SK-N-SH (cell line): ENCODE data around the gene DTX3. TPM values are rescaled to one million over a fixed set of nuclear protein-coding genes. Genes with fewer than 3 reads are reported as not detected.

Source experiments
- CTCF ChIA-PET: fragments of 300-600, 350-600 bp; formaldehyde crosslinking; extraction: SDS; loops from one replicate; lab custom pipeline; 2021; lab: Yijun Ruan, JAX
- POLR2A ChIA-PET: fragments of 350-600 bp; sonication (Branson Sonifier 250); formaldehyde crosslinking; extraction: SDS; loops from one replicate; lab custom pipeline; 2020; ENCODE audit warnings: antibody characterized with exemption, inconsistent platforms; lab: Yijun Ruan, JAX
- DNase-seq: peaks from one replicate; pipeline ENCODE4 v3.0.0; 2012
- H2AFZ ChIP-seq: fragments of 200-600 bp; sonication (generic); 2 replicates; pipeline ENCODE4 v1.8.1; 2016; ENCODE audit warnings: antibody characterized with exemption, mild to moderate bottlenecking, low read depth
- H3F3A ChIP-seq: fragments of 200-600 bp; sonication (generic); replicated peaks from 2 replicates; pipeline ENCODE3; 2016; ENCODE audit warnings: antibody characterized with exemption, mild to moderate bottlenecking; ENCODE audit not compliant: insufficient read depth
- H3K27ac ChIP-seq, 2 experiments: fragments of 200-500 bp in 1 of 2; fragments of 200-600 bp in 1 of 2; sonication (Bioruptor generic) in 1 of 2; sonication (generic), shearing (Covaris generic) in 1 of 2; 2 replicates each; pipeline versions ENCODE4 v1.5.1 to v1.6.1; 2014 to 2016; ENCODE audit warnings: low read depth in 2 of 2, inconsistent platforms in 1 of 2, low read length in 1 of 2, mild to moderate bottlenecking in 1 of 2, mixed read lengths in 1 of 2
- H3K27me3 ChIP-seq: fragments of 200-600 bp; sonication (generic), shearing (Covaris generic); 2 replicates; pipeline ENCODE4 v1.6.1; 2016; ENCODE audit warnings: mixed run types; ENCODE audit not compliant: insufficient read depth
- H3K36me3 ChIP-seq, 2 experiments: fragments of 200-500 bp in 1 of 2; fragments of 200-600 bp in 1 of 2; sonication (Bioruptor generic) in 1 of 2; sonication (generic) in 1 of 2; replicated peaks in 1 of 2; 2 replicates each; pipeline versions ENCODE3 to v1.5.1; 2014 to 2016; ENCODE audit warnings: low read length in 1 of 2, mild to moderate bottlenecking in 1 of 2; ENCODE audit not compliant: insufficient read depth in 2 of 2, control insufficient read depth in 1 of 2
- H3K4me1 ChIP-seq, 2 experiments: fragments of 200-500 bp in 1 of 2; fragments of 200-600 bp in 1 of 2; sonication (Bioruptor generic) in 1 of 2; sonication (generic), shearing (Covaris generic) in 1 of 2; 2 replicates each; pipeline versions ENCODE4 v1.5.1 to v1.6.1; 2014 to 2016; ENCODE audit warnings: low read depth in 1 of 2, low read length in 1 of 2, mixed run types in 1 of 2; ENCODE audit not compliant: insufficient read depth in 2 of 2, control insufficient read depth in 1 of 2
- H3K4me2 ChIP-seq: fragments of 200-600 bp; sonication (generic), shearing (Covaris generic); 2 replicates; pipeline ENCODE4 v1.6.1; 2017; ENCODE audit warnings: mixed run types
- H3K4me3 ChIP-seq, 2 experiments: fragments of 200-500 bp in 1 of 2; fragments of 200-600 bp in 1 of 2; sonication (Bioruptor generic) in 1 of 2; sonication (generic), shearing (Covaris generic) in 1 of 2; 2 replicates each; pipeline versions ENCODE4 v1.5.1 to v1.8.1; 2014 to 2016; ENCODE audit warnings: low read depth in 2 of 2, inconsistent platforms in 1 of 2, low read length in 1 of 2, mild to moderate bottlenecking in 1 of 2, mixed read lengths in 1 of 2, moderate library complexity in 1 of 2
- H3K79me2 ChIP-seq: fragments of 200-600 bp; sonication (generic); 2 replicates; pipeline ENCODE4 v1.8.1; 2017; ENCODE audit warnings: mild to moderate bottlenecking; ENCODE audit not compliant: insufficient read depth
- H3K9ac ChIP-seq: fragments of 200-600 bp; sonication (generic); 2 replicates; pipeline ENCODE4 v1.6.1; 2017; ENCODE audit warnings: mixed run types
- H3K9me2 ChIP-seq: fragments of 200-600 bp; sonication (generic); 2 replicates; pipeline ENCODE4 v1.6.1; 2017; ENCODE audit warnings: mixed run types
- H3K9me3 ChIP-seq: fragments of 200-600 bp; sonication (generic); 2 replicates; pipeline ENCODE4 v1.6.1; 2017; ENCODE audit warnings: mixed run types, mild to moderate bottlenecking, moderate library complexity
- H4K20me1 ChIP-seq: fragments of 200-600 bp; sonication (generic); 2 replicates; pipeline ENCODE4 v1.6.1; 2017; ENCODE audit warnings: mild to moderate bottlenecking, mixed run types; ENCODE audit not compliant: insufficient read depth
- CHD2 ChIP-seq: fragments of 150-350 bp; IDR thresholded peaks from 2 replicates; pipeline ENCODE4 v1.6.1; 2018; ENCODE audit warnings: low read length; ENCODE audit not compliant: partially characterized antibody
- FOSL2 ChIP-seq: IDR thresholded peaks from 2 replicates; pipeline ENCODE4 v1.4.0; 2012; ENCODE audit warnings: low read depth, mild to moderate bottlenecking, moderate library complexity, borderline replicate concordance
- FOXM1 ChIP-seq: IDR thresholded peaks from 2 replicates; pipeline ENCODE4 v1.4.0; 2012; ENCODE audit warnings: low read depth, mild to moderate bottlenecking
- GABPA ChIP-seq: IDR thresholded peaks from 2 replicates; pipeline ENCODE4 v1.4.0; 2012; ENCODE audit warnings: low read depth, mild to moderate bottlenecking
- MAX ChIP-seq: IDR thresholded peaks from 2 replicates; pipeline ENCODE4 v1.4.0; 2012; ENCODE audit warnings: low read depth
- MXI1 ChIP-seq: IDR thresholded peaks from 2 replicates; pipeline ENCODE4 v1.6.1; 2012; ENCODE audit warnings: mild to moderate bottlenecking, low read depth, low read length, improper control_type of control experiment
- NFIC ChIP-seq: IDR thresholded peaks from 2 replicates; pipeline ENCODE4 v1.4.0; 2012; ENCODE audit warnings: borderline replicate concordance
- NRF1 ChIP-seq: IDR thresholded peaks from 2 replicates; pipeline ENCODE4 v1.6.1; 2012; ENCODE audit warnings: low read depth, mild to moderate bottlenecking, low read length
- PBX3 ChIP-seq: IDR thresholded peaks from 2 replicates; pipeline ENCODE4; 2012
- POLR2AphosphoS5 ChIP-seq: IDR thresholded peaks from 2 replicates; pipeline ENCODE4 v1.6.1; 2012; ENCODE audit warnings: low read depth, low read length
- RCOR1 ChIP-seq: fragments of 150-350 bp; IDR thresholded peaks from 2 replicates; pipeline ENCODE4 v1.6.1; 2017; ENCODE audit warnings: antibody characterized with exemption, low read length
- RXRA ChIP-seq: IDR thresholded peaks from 2 replicates; pipeline ENCODE4 v1.4.0; 2012; ENCODE audit warnings: low read depth, mild to moderate bottlenecking, borderline replicate concordance
- TAF1 ChIP-seq: IDR thresholded peaks from 2 replicates; pipeline ENCODE4 v1.6.1; 2012; ENCODE audit warnings: low read depth, mild to moderate bottlenecking, low read length, moderate library complexity, borderline replicate concordance
- USF2 ChIP-seq: fragments of 150-350 bp; IDR thresholded peaks from 2 replicates; pipeline ENCODE4 v1.6.1; 2017; ENCODE audit warnings: antibody characterized with exemption, low read length, low read depth, borderline replicate concordance
- WGBS: methylation state at CpG from one replicate; pipeline ENCODE4 v1.1.6; 2017; ENCODE audit warnings: low lambda C conversion rate; 5-methylcytosine and 5-hydroxymethylcytosine counted together
- polyA plus RNA-seq, 3 experiments: library from polyadenylated mRNA; depleted of rRNA; stranded (reverse); fragments of >200 nt; gene quantifications; 2 replicates each; pipeline ENCODE4 v1.2.3, GENCODE V29; 2012

The DTX3 gene
- polyA plus RNA-seq, 1 of the 3 experiments (the other 2 are of a cell fraction): 61.2 TPM

GRCh38 chr12:57609781-57610553, 5.3 kb downstream of the DTX3 start (continued):
- no peak for TF ChIP-seq RCOR1
- TF ChIP-seq GABPA: no peak
- TF ChIP-seq POLR2AphosphoS5: no peak
- no peak for TF ChIP-seq CHD2
- TF ChIP-seq PBX3: no peak
- TF ChIP-seq MXI1: no peak
- no peak for TF ChIP-seq RXRA
- no peak for TF ChIP-seq FOXM1

GRCh38 chr12:57610554-57611107, 6.0 kb downstream of the DTX3 start:
- POLR2A ChIA-PET: interaction anchor here (0.6 to 2.7 kb wide), 6 partner anchors 20 to 115 kb away, joined by 3 to 21 read pairs (median 4); partner anchors contain the start of genes DDIT3, OS9 and PIP4K2C
- peak; percentile 85 for DNase-seq

GRCh38 chr12:57611108-57611826, 6.6 kb downstream of the DTX3 start, which contains the start of gene ARHGEF25:
Gene ARHGEF25, plus strand, starts transcription at chr12:57611435. Its CDS starts 460 bp downstream, at chr12:57611895.
- Histone ChIP-seq H3F3A (peaks cover 6% of the 10 kb centered on the region), H3K4me1 (peaks cover 5 to 29% of the 10 kb centered on the region in 2 experiments; a peak in 2 of 4 replicates), H3K27ac (peak within 1 kb of the TSS; percentile 36 to 86; a peak in 3 of 4 replicates), H3K9ac (peak within 1 kb of the TSS; percentile 85), H4K20me1 (no peaks in the 10 kb centered on the region), H3K36me3 (peaks cover 0 to 55% of the 10 kb centered on the region in 2 experiments), H3K4me2 (peak within 1 kb of the TSS; percentile 85), H2AFZ (peak within 1 kb of the TSS; percentile 98), H3K79me2 (no peaks in the 10 kb centered on the region), H3K9me2 (no peaks in the 10 kb centered on the region), H3K9me3 (no peaks in the 10 kb centered on the region), H3K4me3 (peak within 1 kb of the TSS; percentile 51 to 75), H3K27me3 (no peaks in the 10 kb centered on the region)
- TF ChIP-seq POLR2AphosphoS5 (peak; percentile 89), USF2 (no peak), TAF1 (peak; percentile 56), FOSL2 (no peak), MAX (0 out of 2 replicates have a peak, but pooled peaks have one; percentile 13)
- CTCF ChIA-PET: interaction anchor here (0.7 to 7.4 kb wide), 7 partner anchors 9 to 115 kb away, joined by 3 to 90 read pairs (median 10); partner anchors contain the start of gene B4GALNT1
- peak; percentile 97 for DNase-seq
- POLR2A ChIA-PET: interaction anchor here (0.6 to 2.7 kb wide), 7 partner anchors 20 to 115 kb away, joined by 3 to 21 read pairs (median 3); partner anchors contain the start of genes DDIT3, OS9 and PIP4K2C
- 3% methylated on average over 23 of the region's 55 CpGs for WGBS

More at GRCh38 chr12:57610554-57611107, 6.0 kb downstream of the DTX3 start:
- H3K27me3 ChIP-seq: no peaks in the 10 kb centered on the region
- H3K36me3 ChIP-seq: peaks cover 0 to 49% of the 10 kb centered on the region in 2 experiments
- no peaks in the 10 kb centered on the region for H3K9me3 ChIP-seq
- H3K79me2 ChIP-seq: no peaks in the 10 kb centered on the region; the same call in 1 of the 2 replicates
- H3K9me2 ChIP-seq: no peaks in the 10 kb centered on the region
- peaks cover 6% of the 10 kb centered on the region for H3F3A ChIP-seq
- CTCF ChIA-PET: interaction anchor here (0.7 to 7.4 kb wide), 7 partner anchors 10 to 116 kb away, joined by 3 to 90 read pairs (median 10); partner anchors contain the start of gene B4GALNT1
- TF ChIP-seq NFIC (0 out of 2 replicates have a peak, but pooled peaks have one; percentile 24), NRF1 (no peak)
- H4K20me1 ChIP-seq: no peaks in the 10 kb centered on the region
- peak overlapping the region; percentile 85 for H3K4me2 ChIP-seq
- H3K27ac ChIP-seq: peak overlapping the region; percentile 36 to 86; a peak in 2 of 4 replicates
- peak overlapping the region; percentile 51 to 75 for H3K4me3 ChIP-seq
- peaks cover 5 to 34% of the 10 kb centered on the region in 2 experiments; a peak in 3 of 4 replicates for H3K4me1 ChIP-seq
- WGBS: 46% methylated on average over 22 of the region's 29 CpGs
- peak overlapping the region; percentile 98 for H2AFZ ChIP-seq
- peak overlapping the region; percentile 85 for H3K9ac ChIP-seq
